ENCODE measurements around the gene TOP1.

DNA sequence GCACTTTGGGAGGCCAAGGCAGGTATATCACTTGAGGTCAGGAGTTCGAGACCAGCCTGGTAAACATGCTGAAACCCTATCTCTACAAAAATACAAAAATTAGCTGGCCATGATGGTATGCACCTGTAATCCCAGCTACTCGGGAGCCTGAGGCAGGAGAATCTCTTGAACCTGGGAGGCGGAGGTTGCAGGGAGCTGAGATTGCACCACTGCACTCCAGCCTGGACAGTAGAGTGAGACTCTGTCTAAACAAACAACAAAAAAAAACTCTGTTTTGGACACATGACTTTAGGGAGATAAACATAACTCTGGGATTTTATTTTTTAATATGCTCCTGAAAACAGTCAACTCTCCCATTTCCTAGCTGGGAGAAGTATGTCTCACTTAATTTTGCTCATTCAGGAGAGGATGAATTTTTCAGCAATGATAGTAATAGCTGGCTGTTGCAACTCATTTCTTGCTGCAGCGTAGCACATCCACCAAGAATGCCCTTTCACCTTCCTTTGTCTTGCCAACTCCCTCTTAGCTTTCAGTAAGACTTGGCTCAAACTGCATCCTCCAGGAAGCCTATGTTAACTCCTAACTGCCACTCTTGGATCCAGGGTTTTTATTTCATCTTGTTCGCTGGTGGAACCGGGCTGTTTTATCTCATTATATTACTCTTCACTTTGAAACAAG lies 24.3 kb downstream of the TOP1 start:
- no peak for TF ChIP-seq BHLHE40 (IDR thresholded peaks at IDR 0.05; ENCODE audit: borderline replicate concordance)
- TF ChIP-seq, protein P1, sequence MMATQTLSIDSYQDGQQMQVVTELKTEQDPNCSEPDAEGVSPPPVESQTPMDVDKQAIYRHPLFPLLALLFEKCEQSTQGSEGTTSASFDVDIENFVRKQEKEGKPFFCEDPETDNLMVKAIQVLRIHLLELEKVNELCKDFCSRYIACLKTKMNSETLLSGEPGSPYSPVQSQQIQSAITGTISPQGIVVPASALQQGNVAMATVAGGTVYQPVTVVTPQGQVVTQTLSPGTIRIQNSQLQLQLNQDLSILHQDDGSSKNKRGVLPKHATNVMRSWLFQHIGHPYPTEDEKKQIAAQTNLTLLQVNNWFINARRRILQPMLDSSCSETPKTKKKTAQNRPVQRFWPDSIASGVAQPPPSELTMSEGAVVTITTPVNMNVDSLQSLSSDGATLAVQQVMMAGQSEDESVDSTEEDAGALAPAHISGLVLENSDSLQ (IDR thresholded peaks at IDR 0.05), result no peak
- TF ChIP-seq SUZ12 (IDR thresholded peaks at IDR 0.05), result no peak
- TF ChIP-seq SP1 (IDR thresholded peaks at IDR 0.05), result no peak
